ENCODE measurements around the gene LRRC8D.
"Not testable (repeated sequence)": the region's sequence is repeated elsewhere in the genome, so short reads cannot be mapped to it uniquely, and the experiment has no call there.

The LRRC8D gene

DNA sequence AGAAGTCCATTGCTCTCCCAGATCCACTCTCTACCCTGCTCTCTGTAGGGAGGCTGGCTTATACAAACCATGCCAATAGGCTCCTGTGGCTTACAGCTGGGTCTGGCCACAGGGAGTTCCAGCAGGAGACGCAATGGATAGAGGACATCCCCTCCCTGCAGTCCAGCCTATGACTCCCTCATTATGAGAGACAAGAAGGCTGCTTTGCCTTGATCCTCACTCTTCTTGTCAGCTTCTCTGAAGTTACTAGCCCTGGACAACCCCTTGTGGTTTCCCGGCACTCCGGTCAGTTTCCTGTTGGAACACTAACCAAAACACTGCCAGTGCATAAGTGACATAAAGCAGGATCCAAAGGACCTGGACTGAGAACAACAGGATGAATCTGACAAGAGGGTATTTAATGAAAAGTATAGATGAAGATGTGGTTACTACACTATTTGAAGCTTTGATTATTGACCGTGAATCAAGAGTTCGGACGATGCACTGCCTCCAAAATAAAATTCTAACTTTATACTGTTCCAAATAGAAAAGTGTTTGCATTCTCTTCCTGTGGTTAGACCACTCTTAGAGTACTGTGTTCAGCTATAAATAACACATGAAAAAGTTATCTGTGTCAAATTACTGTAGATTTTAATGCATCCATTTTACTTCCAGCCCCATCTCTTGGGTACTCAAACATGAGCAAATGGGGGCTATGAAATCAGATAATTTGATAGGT lies 141.4 kb downstream of the LRRC8D start:
- DNase-seq (ENCODE audit: low spot score): no peak

GRCh38 chr1:89962742-89963075 lies 141.9 kb downstream of the LRRC8D start:
- no peak for DNase-seq (ENCODE audit: low spot score)

- DNase-seq (ENCODE audit: low spot score): no peak
Observed at GRCh38 chr1:89965193-89965768, 144.4 kb downstream of the LRRC8D start.

DNA sequence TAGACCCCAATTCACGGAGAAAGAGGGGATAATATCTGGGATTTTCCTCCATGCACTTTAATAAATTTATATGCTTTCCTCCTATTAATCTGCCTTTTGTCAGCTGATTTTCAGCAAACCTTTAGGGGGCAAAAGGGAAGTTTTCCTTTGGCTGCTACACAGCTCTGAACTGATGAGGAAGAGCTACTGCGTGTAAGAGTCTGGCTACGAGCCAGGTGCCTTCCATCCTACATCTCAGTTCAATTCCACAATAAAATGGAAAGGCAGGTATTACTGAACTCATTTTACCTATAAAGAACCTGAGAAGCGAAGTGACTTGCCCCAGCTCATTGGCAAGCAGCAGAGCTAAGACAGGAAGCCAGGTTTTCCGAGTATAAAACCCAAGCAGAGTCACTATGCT lies 145.8 kb downstream of the LRRC8D start:
- DNase-seq (ENCODE audit: low spot score): no peak

- DNase-seq (ENCODE audit: low spot score): no peak
Observed at GRCh38 chr1:89971600-89971999, 150.8 kb downstream of the LRRC8D start.

- DNase-seq (ENCODE audit: low spot score): no peak
Observed at GRCh38 chr1:89972024-89972423, 151.2 kb downstream of the LRRC8D start.

GRCh38 chr1:89973471-89974127 lies 152.8 kb downstream of the LRRC8D start:
- DNase-seq (ENCODE audit: low spot score): no peak

DNA sequence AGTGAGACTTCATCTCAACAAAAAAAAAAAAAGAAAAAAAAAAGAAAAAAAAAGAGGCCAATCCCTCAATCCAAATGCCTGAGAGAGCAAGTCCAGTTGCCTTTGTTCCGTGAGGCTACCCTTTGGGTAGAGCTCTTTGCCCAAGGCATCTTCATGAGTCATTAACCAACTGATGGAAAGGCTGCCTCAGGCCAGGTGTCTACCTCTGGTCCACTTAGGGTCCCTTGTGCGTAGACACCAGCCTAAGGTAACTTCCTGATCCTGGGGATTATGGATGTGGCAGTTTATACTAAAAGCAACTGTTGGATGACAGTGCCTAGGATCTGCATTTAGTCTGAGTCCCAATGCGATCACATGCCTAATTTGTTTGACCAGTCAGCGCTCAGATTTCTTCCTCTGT lies 153.4 kb downstream of the LRRC8D start:
- no peak for DNase-seq (ENCODE audit: low spot score)

- DNase-seq (ENCODE audit: low spot score): no peak
Observed at GRCh38 chr1:89974696-89975470, 154.1 kb downstream of the LRRC8D start.

DNA sequence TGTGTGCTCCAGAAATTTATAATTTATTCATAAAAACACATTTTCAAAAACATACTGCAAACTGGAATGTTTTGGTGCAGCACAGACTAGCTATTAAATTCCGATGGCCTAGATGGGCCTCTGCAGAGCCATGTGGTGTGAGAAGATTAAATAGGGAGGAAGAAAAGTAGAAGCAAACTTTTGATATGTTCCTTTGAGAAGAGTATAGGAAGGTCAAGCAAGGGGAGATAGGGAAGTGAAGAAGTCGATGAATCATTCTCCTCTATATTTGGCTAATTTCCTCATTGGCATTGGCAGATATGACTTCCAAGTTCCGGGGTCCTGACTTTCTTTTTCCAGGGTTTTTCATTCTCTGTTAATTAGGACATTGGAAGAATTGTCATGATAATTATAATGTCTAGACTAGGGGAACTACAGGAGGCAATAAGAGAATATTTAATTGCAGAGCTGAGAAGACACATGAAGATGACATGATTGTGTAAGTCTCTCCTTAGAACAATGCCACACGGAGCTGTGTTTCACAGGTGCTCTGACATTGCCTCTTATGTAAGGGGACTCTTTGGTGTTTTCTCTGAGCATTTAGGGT lies 154.8 kb downstream of the LRRC8D start:
- no peak for DNase-seq (ENCODE audit: low spot score)

DNA sequence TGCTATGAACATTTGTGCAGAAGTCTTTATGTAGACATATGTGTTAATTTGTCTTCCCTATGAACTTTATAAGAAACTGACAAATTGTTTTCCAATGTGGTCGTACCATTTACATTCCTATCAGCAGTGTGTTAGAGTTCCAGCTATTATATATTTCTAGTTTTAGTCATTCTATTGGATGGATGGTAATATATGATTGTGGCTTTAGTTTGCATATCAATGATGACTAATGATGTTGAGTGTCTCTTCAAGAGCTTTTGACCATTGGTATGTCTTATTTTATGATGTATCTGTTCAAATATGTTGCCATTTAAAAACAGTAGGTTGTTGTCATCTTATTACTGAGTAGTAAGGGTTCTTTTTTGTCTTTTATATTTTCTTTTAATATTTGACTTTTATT lies 157.9 kb downstream of the LRRC8D start:
- DNase-seq (ENCODE audit: low spot score): no peak

GRCh38 chr1:89980605-89981004 lies 159.8 kb downstream of the LRRC8D start:
- DNase-seq (ENCODE audit: low spot score): no peak

DNA sequence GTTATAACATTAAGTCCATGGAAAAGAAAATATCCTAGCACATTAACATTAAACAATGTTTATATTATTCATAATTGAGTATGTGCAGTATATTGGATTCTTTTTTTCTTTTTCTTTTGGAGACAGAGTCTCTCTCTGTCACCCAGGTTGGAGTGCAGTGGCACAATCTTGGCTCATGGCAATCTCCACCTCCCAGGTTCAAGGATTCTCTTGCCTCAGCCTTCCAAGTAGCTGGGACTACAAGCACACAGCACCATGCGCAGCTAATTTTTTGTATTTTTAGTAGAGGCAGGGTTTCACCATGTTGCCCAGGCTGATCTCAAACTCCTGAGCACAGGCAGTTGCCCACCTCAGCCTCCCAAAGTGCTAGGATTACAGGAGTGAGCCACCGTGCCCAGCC lies 162.0 kb downstream of the LRRC8D start:
- DNase-seq (ENCODE audit: low spot score): not testable (repeated sequence)

GRCh38 chr1:89984564-89985116 lies 163.8 kb downstream of the LRRC8D start:
- not testable (repeated sequence) for DNase-seq (ENCODE audit: low spot score)

GRCh38 chr1:89986020-89986419 lies 165.2 kb downstream of the LRRC8D start:
- DNase-seq (ENCODE audit: low spot score): no peak

All from Ammon's horn (tissue), 1 donor.